HAP-1 (cell line): ENCODE data around the gene LYL1.

Experiments used
- DNase-seq, 2 experiments: peaks; one replicate each; pipeline ENCODE4 v3.0.0-alpha.2; 2016 to 2020; ENCODE audit warnings: low spot score in 2 of 2
- H3K27me3 ChIP-seq: fragments of 250-450 bp; sonication (Bioruptor Pico); 2 replicates; pipeline ENCODE4 v1.5.1; 2020; ENCODE audit warnings: low read depth, mild to moderate bottlenecking, moderate library complexity
- H3K36me3 ChIP-seq: fragments of 250-450 bp; sonication (Bioruptor Pico); replicated peaks from 2 replicates; pipeline ENCODE4 v1.5.1; 2020; ENCODE audit warnings: mild to moderate bottlenecking
- H3K4me1 ChIP-seq: fragments of 250-450 bp; sonication (Bioruptor Pico); 2 replicates; pipeline ENCODE4 v1.5.1; 2020; ENCODE audit warnings: mild to moderate bottlenecking
- H3K4me3 ChIP-seq: fragments of 250-450 bp; sonication (Bioruptor Pico); 2 replicates; pipeline ENCODE4 v1.5.1; 2020; ENCODE audit warnings: mild to moderate bottlenecking, moderate library complexity
- H3K9me3 ChIP-seq: fragments of 250-450 bp; sonication (Bioruptor Pico); 2 replicates; pipeline ENCODE4 v1.5.1; 2020; ENCODE audit warnings: mild to moderate bottlenecking, moderate library complexity
- in situ Hi-C: fragments of 300-500 bp; cut with MboI; formaldehyde crosslinking; loops from 3 replicates; pipeline ENCODE4 v1.14.3; 2020; ENCODE audit warnings: low sequenced_read_pairs, inconsistent platforms, mixed read lengths

LYL1 gene

DNA sequence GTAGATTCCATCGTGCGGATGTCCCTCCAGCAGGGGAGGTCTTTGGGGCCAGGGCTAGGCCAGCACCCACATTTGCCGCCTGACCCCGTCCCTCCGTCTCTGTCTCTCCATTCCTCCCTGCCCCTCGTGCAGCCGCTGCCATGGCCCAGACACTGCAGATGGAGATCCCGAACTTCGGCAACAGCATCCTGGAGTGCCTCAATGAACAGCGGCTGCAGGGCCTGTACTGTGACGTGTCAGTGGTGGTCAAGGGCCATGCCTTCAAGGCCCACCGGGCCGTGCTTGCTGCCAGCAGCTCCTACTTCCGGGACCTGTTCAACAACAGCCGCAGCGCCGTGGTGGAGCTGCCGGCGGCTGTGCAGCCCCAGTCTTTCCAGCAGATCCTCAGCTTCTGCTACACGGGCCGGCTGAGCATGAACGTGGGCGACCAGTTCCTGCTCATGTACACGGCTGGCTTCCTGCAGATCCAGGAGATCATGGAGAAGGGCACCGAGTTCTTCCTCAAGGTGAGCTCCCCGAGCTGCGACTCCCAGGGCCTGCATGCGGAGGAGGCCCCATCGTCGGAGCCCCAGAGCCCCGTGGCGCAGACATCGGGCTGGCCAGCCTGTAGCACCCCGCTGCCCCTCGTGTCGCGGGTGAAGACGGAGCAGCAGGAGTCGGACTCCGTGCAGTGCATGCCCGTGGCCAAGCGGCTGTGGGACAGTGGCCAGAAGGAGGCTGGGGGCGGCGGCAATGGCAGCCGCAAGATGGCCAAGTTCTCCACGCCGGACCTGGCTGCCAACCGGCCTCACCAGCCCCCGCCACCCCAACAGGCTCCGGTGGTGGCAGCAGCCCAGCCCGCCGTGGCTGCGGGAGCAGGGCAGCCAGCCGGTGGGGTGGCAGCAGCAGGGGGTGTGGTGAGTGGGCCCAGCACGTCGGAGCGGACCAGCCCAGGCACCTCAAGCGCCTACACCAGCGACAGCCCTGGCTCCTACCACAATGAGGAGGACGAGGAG, 32.7 kb upstream of the LYL1 start:
- Histone ChIP-seq H3K4me1 (no peaks in the 10 kb centered on the region), H3K9me3 (no peaks in the 10 kb centered on the region), H3K4me3 (no peak overlapping the region), H3K36me3 (peaks cover 48% of the 10 kb centered on the region), H3K27me3 (no peaks in the 10 kb centered on the region)
- in situ Hi-C loops, result no loop called here
- DNase-seq, result no peak

DNA sequence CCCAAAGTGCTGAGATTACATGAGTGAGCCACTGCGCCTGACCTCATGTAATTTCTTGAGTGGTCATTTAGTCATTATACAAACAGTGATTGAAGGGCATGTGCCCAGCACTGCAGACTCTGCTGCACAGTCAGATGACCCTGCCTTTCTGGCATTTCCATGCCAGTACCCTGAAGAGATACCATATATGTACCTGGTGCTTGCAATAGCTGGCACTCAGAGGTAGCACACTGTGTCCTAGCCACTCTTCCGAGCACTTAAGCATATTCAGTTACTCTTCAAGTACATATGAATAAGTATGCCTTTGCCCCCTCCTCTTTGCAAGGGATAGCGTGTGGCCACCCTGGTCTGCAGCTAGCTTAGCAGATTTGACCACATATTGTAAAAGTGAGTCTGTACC, 32.0 kb upstream of the LYL1 start:
- in situ Hi-C loops, result no loop called here
- Histone ChIP-seq H3K9me3 (no peaks in the 10 kb centered on the region), H3K36me3 (peaks cover 48% of the 10 kb centered on the region), H3K27me3 (no peaks in the 10 kb centered on the region), H3K4me1 (no peaks in the 10 kb centered on the region), H3K4me3 (no peak overlapping the region)
- DNase-seq, result no peak

GRCh38 chr19:13133241-13133870, 30.7 kb upstream of the LYL1 start:
- no peak for DNase-seq
- in situ Hi-C loops, result no loop called here
- H3K36me3 ChIP-seq, result peaks cover 44% of the 10 kb centered on the region
- H3K4me3 ChIP-seq, result no peak overlapping the region
- no peaks in the 10 kb centered on the region for H3K27me3 ChIP-seq
- no peaks in the 10 kb centered on the region for H3K9me3 ChIP-seq
- H3K4me1 ChIP-seq, result no peaks in the 10 kb centered on the region

GRCh38 chr19:13132471-13133180, 30.0 kb upstream of the LYL1 start:
- in situ Hi-C loops, result no loop called here
- peaks cover 37% of the 10 kb centered on the region for H3K36me3 ChIP-seq
- H3K27me3 ChIP-seq, result no peaks in the 10 kb centered on the region
- H3K4me1 ChIP-seq, result no peaks in the 10 kb centered on the region
- DNase-seq, result no peak
- no peaks in the 10 kb centered on the region for H3K9me3 ChIP-seq
- no peak overlapping the region for H3K4me3 ChIP-seq

DNA sequence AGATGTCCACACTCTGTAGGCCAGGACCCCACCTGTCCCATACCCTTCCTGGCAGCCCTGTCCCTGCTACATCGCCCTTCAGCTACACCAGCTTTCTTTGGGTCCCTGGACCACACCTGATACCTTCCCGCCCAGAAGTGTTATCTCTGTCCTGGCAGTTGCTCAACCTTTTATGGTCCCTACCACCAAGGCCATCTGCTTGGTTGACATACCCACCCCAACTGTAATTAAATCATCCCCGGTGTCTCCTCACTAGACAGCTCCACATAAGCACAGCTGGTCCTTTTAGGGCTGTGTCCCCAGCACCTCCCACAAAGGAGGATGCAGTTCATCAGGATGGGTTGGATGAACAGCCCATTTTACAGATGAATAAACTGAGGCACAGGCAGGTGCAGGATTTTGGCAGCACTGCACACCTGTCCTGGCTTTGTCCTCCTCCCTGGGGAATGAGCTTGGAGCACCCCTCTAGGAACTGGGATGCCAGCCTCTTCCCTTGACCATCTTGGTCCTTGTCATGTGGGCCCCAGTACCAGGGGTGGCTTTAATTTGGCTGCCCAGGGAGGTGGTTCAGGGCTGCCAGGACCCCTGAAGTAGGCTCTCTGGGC, 28.3 kb upstream of the LYL1 start:
- in situ Hi-C loops, result no loop called here
- Histone ChIP-seq H3K36me3 (peaks cover 27% of the 10 kb centered on the region), H3K9me3 (no peaks in the 10 kb centered on the region), H3K4me3 (no peak overlapping the region), H3K27me3 (no peaks in the 10 kb centered on the region), H3K4me1 (no peaks in the 10 kb centered on the region)
- DNase-seq, result no peak

GRCh38 chr19:13129384-13129783, 26.7 kb upstream of the LYL1 start:
- no peaks in the 10 kb centered on the region for H3K27me3 ChIP-seq
- in situ Hi-C loops, result no loop called here
- H3K9me3 ChIP-seq, result no peaks in the 10 kb centered on the region
- no peak overlapping the region for H3K4me3 ChIP-seq
- no peaks in the 10 kb centered on the region for H3K4me1 ChIP-seq
- peaks cover 17% of the 10 kb centered on the region for H3K36me3 ChIP-seq
- DNase-seq, result no peak

- DNase-seq, result no peak
- Histone ChIP-seq H3K9me3 (no peaks in the 10 kb centered on the region), H3K27me3 (no peaks in the 10 kb centered on the region), H3K36me3 (peaks cover 22% of the 10 kb centered on the region), H3K4me3 (no peak overlapping the region), H3K4me1 (no peaks in the 10 kb centered on the region)
- in situ Hi-C loops, result no loop called here
These were observed 25.9 kb upstream of the LYL1 start for GRCh38 chr19:13128583-13128982.

GRCh38 chr19:13127811-13128575, 25.3 kb upstream of the LYL1 start:
- H3K36me3 ChIP-seq, result peaks cover 24% of the 10 kb centered on the region
- H3K27me3 ChIP-seq, result no peaks in the 10 kb centered on the region
- H3K4me3 ChIP-seq, result no peak overlapping the region
- no peaks in the 10 kb centered on the region for H3K4me1 ChIP-seq
- no peaks in the 10 kb centered on the region for H3K9me3 ChIP-seq
- DNase-seq, result no peak
- in situ Hi-C loops, result no loop called here

DNA sequence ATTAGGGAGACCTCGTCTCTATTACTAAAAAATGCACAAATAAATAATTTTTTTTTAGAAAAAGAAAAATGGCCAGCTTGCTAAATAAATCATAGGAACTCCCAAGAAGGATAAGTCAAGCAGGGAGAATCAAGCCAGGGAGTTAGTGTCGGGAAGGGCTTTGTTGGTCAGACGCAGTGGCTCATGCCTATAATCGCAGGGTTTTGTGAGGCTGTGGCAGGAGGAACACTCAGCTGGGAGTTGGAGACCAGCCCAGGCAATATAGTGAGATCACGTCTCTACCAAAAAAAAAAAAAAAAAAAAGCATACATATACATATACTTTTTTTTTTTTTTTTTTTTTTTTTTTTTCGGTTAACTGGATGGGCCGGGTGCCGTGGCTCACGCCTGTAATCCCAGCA, 24.4 kb upstream of the LYL1 start:
- H3K36me3 ChIP-seq, result peaks cover 24% of the 10 kb centered on the region
- in situ Hi-C loops, result no loop called here
- no peaks in the 10 kb centered on the region for H3K4me1 ChIP-seq

DNA sequence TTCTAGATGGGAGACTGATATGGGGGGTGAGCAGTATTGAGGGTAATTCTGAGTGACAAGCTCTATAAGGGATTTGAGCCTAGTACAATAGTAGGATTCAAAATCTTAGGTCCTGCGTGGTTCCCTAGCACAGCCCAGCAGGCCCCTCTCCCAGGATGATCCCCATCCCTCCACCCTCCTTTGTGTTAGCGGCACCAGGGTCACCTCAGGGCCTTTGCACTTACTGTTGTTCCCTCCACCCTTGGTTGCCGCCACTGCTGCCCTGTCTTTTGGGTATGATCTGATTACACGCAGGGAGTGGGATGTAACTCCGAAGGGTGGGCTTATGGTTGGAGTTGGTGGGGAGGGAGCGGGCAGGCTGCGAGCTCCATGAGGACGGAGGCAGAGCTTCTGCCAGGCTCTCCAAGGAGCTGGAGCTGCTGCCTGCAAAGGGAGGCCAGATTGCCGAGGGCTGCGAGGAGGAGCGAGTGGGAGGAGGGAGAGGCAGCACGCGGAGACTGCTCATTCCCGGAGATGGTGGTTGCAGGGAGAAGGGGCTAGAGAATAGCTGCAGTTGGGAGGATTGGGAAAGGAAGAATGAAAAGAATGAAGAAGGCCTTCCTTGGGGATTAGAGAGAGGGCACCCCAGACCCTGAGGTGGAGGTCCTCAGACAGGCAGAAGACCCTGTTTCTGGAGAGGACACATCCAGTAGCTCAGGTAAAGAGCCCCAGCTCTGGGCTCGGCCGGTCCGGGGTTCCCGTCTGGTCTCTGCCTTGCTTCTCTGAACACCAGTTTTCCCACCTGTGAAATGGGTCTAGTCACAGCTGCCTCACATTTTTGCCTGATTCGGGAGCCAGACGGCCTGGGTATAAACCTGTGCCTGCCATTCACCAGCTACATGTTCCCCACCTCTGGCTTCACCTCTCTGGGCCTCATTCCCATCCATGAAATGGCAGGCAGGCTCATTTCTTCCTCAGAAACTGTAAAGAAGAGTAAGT, 20.6 kb upstream of the LYL1 start:
- Histone ChIP-seq H3K4me3 (no peak overlapping the region), H3K9me3 (no peaks in the 10 kb centered on the region), H3K27me3 (no peaks in the 10 kb centered on the region), H3K36me3 (peaks cover 44% of the 10 kb centered on the region), H3K4me1 (peaks cover 7% of the 10 kb centered on the region)
- DNase-seq, result no peak
- in situ Hi-C loops, result no loop called here

More for the DNA sequence above, 24.4 kb upstream of the LYL1 start:
- Histone ChIP-seq H3K4me3 (no peak overlapping the region), H3K9me3 (no peaks in the 10 kb centered on the region), H3K27me3 (no peaks in the 10 kb centered on the region)
- DNase-seq, result no peak

GRCh38 chr19:13122275-13122878, 19.7 kb upstream of the LYL1 start:
- in situ Hi-C loops, result no loop called here
- H3K36me3 ChIP-seq, result peaks cover 44% of the 10 kb centered on the region

More at GRCh38 chr19:13122275-13122878, 19.7 kb upstream of the LYL1 start:
- Histone ChIP-seq H3K4me3 (no peak overlapping the region), H3K9me3 (no peaks in the 10 kb centered on the region), H3K27me3 (no peaks in the 10 kb centered on the region), H3K4me1 (peaks cover 10% of the 10 kb centered on the region)
- no peak for DNase-seq
